Lower lobe of right lung (tissue), 2 donors: ENCODE data around the gene ACTRT3. TPM values are rescaled to one million over a fixed set of nuclear protein-coding genes. Genes with fewer than 3 reads are reported as not detected.

Source experiments
- ATAC-seq, 2 donors: fragments of 200-7000 bp; cut with Tn5 transposase; one replicate each; pipeline ENCODE4 v1.9.1; 2020 to 2022; ENCODE audit warnings: mild to moderate bottlenecking in 2 of 2, moderate library complexity in 2 of 2
- DNase-seq: peaks from one replicate; pipeline ENCODE4 v3.0.0-alpha.2; 2020
- H3K27ac ChIP-seq: fragments of 200-600 bp; one replicate; pipeline ENCODE4 v1.8.0; 2022
- H3K27me3 ChIP-seq: fragments of 200-600 bp; one replicate; pipeline ENCODE4 v1.8.0; 2022; ENCODE audit warnings: low read depth
- H3K36me3 ChIP-seq: fragments of 200-600 bp; one replicate; pipeline ENCODE4 v1.8.0; 2022; ENCODE audit warnings: mild to moderate bottlenecking
- H3K4me1 ChIP-seq: fragments of 200-600 bp; one replicate; pipeline ENCODE4 v1.8.0; 2022
- H3K4me3 ChIP-seq: fragments of 200-600 bp; one replicate; pipeline ENCODE4 v1.8.0; 2022; ENCODE audit warnings: mild to moderate bottlenecking
- H3K9me3 ChIP-seq: fragments of 200-600 bp; one replicate; pipeline ENCODE4 v1.8.0; 2022
- CTCF ChIP-seq: fragments of 200-600 bp; IDR thresholded peaks from one replicate; pipeline ENCODE4 v1.8.0; 2022; ENCODE audit warnings: antibody characterized with exemption, mild to moderate bottlenecking
- intact Hi-C: fragments of 100-400 bp; cut with DNase I; formaldehyde crosslinking; loops from one replicate; pipeline ENCODE4 v1.11.0; 2022
- total RNA-seq: library from RNA; stranded (reverse); fragmentation: NEBNext Ultra II Directional; extraction: Animal tissue kit (Norgen Biotek cat#: 25700); gene quantifications from one replicate; pipeline ENCODE4 v1.2.1, GENCODE V29; 2021
- donor health status: DM: no; HTN: yes; CAD: no; lungs with severe emphysema.

ACTRT3 gene
- total RNA-seq, 1 donor from 2014 or later: 0.92 TPM

GRCh38 chr3:169812332-169813235 lies 43.2 kb upstream of the ACTRT3 start, which contains the start of the genes LRRC34 and LRRIQ4:
Gene LRRC34 (minus strand): TSS chr3:169812904. CDS start chr3:169812548, 356 bp downstream.
Gene LRRIQ4 (plus strand): TSS chr3:169812870. CDS start chr3:169821922, 9,052 bp downstream.
- intact Hi-C loops: no loop called here
- Histone ChIP-seq H3K4me1 (peaks cover 25% of the 10 kb centered on the region), H3K27ac (peak within 1 kb of the TSS; percentile 80), H3K36me3 (no peaks in the 10 kb centered on the region), H3K9me3 (no peaks in the 10 kb centered on the region), H3K27me3 (no peaks in the 10 kb centered on the region), H3K4me3 (peak within 1 kb of the TSS; percentile 67)
- DNase-seq: peak; percentile 92
- ATAC-seq: peak; percentile 94 to 96
- no peak for TF ChIP-seq CTCF

GRCh38 chr3:169811631-169812331 lies 42.4 kb upstream of the ACTRT3 start:
- Histone ChIP-seq H3K4me3 (peak overlapping the region; percentile 67), H3K27me3 (no peaks in the 10 kb centered on the region), H3K36me3 (no peaks in the 10 kb centered on the region), H3K4me1 (peaks cover 25% of the 10 kb centered on the region), H3K27ac (peak overlapping the region; percentile 80), H3K9me3 (no peaks in the 10 kb centered on the region)
- intact Hi-C loops: no loop called here
- peak; percentile 51 for DNase-seq
- no peak for TF ChIP-seq CTCF
- peak; percentile 60 to 66 for ATAC-seq

GRCh38 chr3:169809230-169809795 lies 40.0 kb upstream of the ACTRT3 start:
- TF ChIP-seq CTCF: no peak
- DNase-seq (no peak), ATAC-seq (no peak)
- Histone ChIP-seq H3K4me3 (no peak overlapping the region), H3K27ac (no peak overlapping the region), H3K36me3 (no peaks in the 10 kb centered on the region), H3K4me1 (peaks cover 25% of the 10 kb centered on the region), H3K27me3 (no peaks in the 10 kb centered on the region), H3K9me3 (no peaks in the 10 kb centered on the region)
- intact Hi-C loops: no loop called here

- Histone ChIP-seq H3K9me3 (no peaks in the 10 kb centered on the region), H3K4me3 (no peak overlapping the region), H3K36me3 (peaks cover 5% of the 10 kb centered on the region), H3K4me1 (no peaks in the 10 kb centered on the region), H3K27ac (no peak overlapping the region), H3K27me3 (no peaks in the 10 kb centered on the region)
- no peak for TF ChIP-seq CTCF
- intact Hi-C loops: no loop called here
- ATAC-seq: no peak
- DNase-seq: no peak
Observed at GRCh38 chr3:169804681-169805080, 35.3 kb upstream of the ACTRT3 start.

GRCh38 chr3:169792359-169792758 lies 23.0 kb upstream of the ACTRT3 start:
- intact Hi-C loops: no loop called here
- no peak overlapping the region for H3K27ac ChIP-seq
- no peak for ATAC-seq

More at GRCh38 chr3:169792359-169792758, 23.0 kb upstream of the ACTRT3 start:
- peaks cover 34% of the 10 kb centered on the region for H3K36me3 ChIP-seq
- no peak overlapping the region for H3K4me3 ChIP-seq
- DNase-seq: no peak
- no peak for TF ChIP-seq CTCF
- H3K9me3 ChIP-seq: no peaks in the 10 kb centered on the region
- no peaks in the 10 kb centered on the region for H3K27me3 ChIP-seq
- no peaks in the 10 kb centered on the region for H3K4me1 ChIP-seq
